Hindlimb muscle (tissue), 1 donor: ENCODE data around the gene QPCTL. TPM values are rescaled to one million over a fixed set of nuclear protein-coding genes. Genes with fewer than 3 reads are reported as not detected.

Experiments
- DNase-seq: peaks from one replicate; pipeline ENCODE4 v3.0.0-alpha.2; 2013
- polyA plus RNA-seq: library from polyadenylated mRNA; unstranded; fragments of 120-200 nt; gene quantifications from one replicate; pipeline ENCODE4 v1.2.1, GENCODE V29; 2013; ENCODE audit not compliant: insufficient read length

Gene QPCTL
- polyA plus RNA-seq: 4.0 TPM

DNA sequence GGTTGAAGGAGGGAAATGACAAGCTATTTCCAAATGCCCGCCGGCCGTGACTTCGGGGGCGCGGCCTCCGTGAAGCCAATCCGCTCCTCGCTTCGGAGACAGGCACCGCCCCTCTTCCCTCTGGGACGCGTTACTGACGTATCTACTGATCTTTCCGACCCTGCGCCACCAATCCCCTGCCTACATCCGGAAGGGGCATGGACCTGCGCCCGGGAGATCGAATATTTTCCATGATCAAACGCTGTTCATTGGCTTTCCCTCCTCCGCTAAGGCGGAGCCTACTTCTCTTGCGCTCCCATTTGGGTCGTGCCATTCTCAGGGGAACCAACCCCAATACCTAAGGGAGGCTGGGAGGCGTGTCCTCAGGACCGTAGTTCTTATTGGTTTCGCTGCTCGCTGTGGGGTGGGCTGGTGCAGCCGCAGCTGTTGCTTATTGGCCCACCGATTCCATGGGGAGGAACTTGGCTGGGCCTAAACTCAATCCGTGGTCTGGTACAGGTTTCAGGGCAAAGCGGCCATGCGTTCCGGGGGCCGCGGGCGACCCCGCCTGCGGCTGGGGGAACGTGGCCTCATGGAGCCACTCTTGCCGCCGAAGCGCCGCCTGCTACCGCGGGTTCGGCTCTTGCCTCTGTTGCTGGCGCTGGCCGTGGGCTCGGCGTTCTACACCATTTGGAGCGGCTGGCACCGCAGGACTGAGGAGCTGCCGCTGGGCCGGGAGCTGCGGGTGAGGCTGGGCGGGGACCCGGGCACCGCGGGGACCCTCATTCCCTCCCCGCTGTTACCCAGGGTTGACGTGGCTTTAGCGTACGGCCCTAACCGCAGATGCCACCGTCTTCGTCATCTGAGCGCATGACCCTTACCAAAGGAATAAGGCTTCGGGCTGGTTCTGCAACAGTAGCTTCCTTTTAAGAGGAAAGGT, at the start of gene QPCTL:
Gene QPCTL (plus strand): TSS at position 480 of the 919 bp plus-strand sequence. CDS start 38 bp downstream, at position 518.
- DNase-seq: peak; percentile 95

DNA sequence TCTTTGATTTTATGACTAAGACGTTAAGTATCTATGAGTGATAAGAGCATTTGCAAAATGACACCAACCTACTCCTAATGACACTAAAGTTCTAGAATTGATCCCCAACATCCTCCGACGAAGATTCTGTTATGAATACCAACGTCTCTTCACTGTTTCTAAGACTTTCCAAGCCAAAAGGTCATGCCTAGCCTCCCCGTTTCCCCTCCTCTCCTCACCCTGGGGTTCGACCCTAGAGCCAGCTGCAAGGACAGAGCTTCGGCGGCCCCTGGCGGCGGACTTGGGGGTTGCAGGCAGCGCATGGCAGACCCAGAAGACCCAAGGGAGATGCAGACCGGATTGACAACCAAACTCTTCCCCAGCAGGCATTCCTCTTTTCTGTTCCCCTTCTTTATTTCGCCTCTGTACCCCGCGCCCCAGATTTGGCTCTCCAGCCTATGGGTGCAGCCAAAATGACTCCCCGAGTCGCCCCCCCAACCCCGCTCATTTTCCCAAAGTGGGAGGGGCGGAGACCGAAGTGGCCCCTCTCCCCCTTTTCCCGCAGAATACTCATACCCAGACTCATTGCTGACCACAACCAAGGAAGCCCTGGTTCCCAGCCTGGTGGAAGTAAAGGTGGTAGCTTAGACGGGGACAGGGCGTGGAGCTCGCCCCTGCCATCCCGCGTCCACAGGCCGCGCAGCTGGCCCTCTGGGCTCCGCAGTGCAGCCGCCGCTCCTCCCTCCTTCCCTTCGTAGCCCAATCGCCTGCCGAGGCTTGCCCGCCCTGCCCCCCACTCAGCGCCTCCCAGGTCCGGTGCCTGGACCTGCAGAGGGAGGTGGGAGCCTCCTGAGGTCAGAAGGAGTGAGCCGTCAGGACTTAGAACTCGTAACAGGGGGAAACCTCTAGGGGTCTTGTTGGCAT, 49.2 kb upstream of the QPCTL start:
- peak; percentile 78 for DNase-seq

DNA sequence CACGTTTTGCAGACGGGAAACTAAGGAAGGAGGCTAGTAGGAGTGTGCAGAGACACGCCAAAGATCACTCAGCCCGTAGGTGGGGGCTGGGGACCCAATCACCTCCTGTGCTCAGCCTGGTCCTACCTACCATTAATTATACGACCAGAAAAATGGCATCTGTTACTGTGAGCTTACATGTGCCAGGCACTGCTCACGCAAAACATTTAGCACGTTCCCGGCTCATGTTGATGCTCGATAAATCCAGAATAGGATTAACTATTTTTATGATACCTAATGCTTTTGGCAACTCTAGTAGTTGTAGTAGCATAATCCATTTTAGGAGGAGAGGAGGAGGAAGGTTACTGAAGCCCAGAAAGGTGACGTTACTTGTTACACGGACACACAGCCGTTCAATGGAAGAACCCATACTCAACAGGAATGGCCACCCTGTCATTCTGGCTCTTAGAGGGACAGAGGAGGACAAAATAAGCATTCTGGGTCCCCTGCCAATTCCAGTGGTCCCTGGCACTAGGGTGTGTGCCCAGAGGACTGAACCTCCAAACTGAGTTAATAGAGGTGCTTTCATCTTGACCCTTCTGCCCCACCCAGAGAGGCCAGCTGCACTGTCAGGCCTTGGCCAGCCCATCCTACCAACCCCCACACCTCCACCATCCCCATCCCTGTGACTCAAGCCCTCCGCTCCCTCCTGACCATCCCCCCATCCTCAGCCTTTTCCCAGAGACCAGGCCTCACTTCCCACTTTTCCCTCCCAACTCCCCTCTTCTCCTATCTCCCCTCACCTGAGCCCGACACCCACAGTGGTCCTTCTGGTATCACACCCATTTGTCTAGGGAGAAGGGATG, 48.3 kb upstream of the QPCTL start:
- no peak for DNase-seq

DNA sequence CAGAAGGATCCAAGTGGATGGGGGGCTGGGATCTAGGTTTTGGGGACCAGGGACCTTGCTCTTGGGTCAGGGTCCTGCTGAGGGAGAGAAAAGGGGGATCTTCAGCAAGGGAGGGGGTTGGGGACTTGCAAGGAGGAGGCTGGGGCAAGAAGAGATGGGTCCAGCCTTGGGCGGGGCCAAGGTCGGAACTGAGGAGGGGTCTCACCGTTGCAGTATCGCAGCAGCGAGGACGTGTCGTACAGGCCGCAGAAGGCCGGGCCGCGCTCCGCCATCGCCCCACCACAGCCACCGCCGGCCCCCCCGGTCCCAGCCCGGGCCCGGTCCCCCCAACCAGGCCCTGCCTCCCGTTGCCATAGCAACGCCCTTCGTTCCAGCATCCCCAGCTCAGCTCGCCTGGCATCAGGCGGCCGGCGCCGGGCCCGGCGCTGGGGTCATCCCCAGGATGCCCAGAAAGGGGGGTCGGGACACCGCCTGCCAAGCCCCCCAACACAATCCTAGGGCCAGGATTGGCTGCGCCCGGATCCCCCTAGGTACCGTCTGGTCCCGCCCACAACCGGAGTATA, 47.3 kb upstream of the QPCTL start:
- no peak for DNase-seq

DNA sequence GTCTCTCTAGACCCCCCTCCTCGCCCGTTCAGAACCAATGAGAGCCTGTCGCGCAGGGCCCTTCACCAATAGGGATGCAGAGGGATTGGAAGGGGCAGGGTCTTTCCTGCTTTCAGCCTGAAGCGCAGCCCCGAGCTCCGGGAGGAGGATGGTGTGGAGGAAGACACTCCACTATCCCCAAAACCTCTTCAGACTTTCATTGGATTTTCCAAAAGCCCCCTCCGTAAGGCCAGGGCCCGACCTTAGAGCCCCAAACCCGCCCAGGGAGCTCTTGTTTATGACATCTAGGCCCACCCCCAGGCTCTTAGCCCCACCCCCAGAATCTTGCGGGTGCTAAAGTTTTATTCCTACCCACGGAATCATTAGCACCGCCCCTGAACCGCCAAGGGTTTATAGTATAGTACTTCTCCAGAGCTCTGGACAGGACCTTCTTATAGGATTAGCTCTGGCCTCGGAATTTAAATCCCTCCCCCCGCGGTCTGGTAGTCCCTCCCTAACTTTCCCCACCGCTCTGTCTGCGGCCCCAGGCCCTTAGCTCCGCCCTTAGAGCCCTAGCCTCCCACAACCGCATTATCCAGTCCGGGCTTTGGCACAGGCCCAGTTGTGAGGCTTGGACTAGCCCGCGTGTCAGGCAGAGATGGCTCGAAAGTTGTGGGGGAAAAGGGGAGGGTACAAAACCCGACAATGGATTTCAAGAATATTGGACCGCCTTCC, 46.7 kb upstream of the QPCTL start:
- DNase-seq: peak; percentile 69

DNA sequence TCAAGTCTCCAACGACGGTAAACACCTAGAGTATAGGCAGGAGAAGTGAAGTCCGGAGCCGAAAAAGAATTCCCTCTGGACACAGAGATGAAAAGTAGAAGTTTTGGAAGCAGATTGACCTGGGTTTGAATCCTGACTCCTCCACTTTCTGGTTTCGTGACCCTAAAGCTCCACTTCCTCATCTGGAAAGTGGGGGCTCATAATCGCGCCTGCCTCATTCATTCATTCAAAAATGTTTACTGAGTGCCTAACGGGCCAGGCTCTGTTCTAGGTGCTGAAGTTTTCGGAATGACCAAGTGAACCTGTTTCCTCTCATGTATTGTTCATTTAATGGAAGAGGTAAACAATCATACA, 46.1 kb upstream of the QPCTL start:
- no peak for DNase-seq

DNA sequence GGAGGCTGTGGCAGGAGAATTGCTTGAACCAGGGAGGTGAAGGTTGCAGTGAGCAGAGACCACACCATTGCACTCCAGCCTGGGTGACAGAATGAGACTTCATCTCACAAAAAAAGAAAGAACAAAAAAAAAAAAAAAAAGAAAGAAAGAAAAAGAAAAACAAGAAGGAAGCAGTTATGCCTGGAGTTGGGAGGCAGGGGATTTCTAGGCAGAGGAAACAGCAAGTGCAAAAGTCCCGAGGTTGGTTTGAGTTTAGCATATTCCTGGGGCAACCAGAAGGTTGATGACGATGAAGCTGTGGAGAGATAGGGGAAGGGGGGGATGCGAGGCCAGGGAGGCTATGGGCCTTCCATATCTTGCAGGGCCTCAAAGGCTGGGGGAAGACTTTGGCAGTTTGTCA, 41.7 kb upstream of the QPCTL start:
- DNase-seq: no peak

DNA sequence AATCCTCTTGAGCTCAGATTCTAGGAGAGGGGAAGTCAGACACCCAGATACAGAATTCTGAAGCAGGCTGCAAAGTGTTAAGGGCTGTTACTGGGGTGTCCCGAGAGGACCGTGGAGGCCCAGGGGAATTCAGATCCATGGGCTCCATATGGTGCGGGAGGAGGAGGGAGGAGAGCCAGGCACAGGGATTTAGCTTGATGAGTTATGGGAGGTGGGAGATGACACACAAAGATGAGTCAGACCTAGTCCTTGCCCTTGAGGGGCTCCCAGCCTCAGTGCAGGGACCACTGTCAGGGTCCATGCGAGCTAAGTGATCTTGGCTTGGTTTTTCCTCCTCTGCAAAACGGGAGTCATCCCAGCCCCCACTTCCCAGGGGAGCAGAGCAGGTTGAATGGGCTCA, 38.8 kb upstream of the QPCTL start:
- DNase-seq: no peak

DNA sequence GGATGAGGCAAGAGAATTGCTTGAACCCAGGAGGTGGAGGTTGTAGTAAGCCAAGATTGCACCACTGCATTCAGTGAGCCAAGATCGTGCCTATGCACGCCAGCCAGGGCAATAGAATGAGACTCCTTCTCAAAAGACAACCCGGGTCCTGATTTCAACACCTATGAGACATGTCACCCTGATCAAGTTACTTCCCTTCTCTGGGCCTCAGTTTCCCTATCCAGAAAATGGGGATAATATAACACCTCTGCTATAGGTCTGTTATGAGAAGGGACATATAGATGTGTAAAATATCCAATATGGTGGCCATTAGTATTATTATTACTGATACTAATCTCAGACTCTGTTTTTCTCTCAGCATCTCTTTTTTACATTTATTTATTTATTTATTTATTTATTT, 37.4 kb upstream of the QPCTL start:
- no peak for DNase-seq

DNA sequence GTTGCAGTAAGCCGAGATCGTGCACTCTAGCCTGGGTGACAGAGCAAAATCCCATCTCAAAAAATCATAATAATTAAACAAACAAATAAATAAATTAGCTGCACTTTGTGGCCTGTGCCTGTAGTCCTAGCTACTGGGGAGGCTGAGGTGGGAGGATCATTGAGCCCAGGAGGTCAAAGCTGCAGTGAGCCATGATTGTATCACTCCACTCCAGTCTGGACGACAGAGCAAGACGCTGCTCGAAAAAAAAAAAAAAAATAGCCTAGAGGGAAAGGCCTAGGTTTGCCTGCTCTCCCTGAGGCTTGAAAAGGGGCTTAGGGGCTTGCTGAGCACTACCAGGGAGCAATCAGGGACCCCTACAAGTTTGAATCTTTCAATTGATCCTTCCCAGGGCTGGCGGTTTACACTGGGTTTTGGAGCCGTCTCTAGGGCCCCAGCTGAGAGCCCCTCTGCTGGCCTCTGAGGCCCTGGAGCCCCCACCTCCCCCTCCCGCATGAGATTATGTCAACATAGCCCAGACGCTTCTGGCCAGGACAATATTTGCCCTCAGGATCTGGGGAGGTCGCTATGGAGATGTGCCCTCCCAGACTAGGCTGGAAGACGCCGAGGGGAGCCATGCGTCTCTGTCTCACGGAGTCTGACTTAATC, 34.8 kb upstream of the QPCTL start:
- no peak for DNase-seq

DNA sequence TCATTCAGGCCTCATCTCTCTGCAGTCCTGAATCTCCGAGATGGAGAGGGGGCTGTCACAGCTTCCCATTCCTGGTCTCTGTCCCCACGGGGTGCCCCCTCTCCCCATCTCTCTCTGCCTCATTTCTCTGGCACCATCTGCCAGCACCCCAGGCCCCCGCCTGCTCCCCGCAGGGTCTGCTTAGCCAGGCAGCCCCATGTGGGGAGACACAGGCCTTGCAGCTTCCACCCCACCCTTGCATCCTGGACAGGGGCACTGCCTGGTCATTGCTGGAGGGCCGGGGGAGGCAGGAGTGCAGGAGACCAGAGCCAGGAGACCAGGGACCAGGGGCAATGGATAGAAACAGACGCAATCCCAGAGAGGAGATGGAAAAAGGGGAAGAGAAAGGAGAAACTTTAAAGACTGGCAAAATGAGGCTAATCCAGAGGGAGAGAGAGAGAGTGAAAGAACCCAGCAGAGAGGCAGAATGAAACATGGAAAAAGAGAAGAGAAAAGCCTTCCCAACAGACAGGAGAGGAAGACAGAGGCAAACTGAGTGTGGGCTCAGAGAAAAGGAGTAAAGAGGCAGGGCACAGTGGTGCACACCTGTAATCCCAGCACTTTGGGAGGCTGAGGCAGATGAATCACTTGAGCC, 33.3 kb upstream of the QPCTL start:
- no peak for DNase-seq

DNA sequence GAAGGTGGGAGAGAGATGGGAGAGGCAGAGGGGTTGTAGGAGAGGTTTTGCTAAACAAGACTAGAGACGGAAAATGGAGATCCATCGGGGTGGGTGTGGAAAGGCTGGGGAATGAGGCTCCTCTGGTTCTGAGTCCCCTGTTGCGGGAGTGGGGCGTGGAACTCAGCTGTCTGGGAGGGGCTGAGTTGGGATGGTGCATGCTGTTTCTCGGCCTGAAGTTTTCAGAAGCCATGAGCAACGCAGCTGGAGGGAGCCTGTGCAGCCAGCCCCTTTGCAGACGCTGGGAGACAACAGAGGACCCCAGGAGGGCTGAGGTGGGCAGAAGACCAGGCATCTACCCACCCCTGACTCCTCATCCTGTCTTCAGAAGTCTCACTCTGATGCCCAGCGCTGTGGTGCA, 31.8 kb upstream of the QPCTL start:
- no peak for DNase-seq

DNA sequence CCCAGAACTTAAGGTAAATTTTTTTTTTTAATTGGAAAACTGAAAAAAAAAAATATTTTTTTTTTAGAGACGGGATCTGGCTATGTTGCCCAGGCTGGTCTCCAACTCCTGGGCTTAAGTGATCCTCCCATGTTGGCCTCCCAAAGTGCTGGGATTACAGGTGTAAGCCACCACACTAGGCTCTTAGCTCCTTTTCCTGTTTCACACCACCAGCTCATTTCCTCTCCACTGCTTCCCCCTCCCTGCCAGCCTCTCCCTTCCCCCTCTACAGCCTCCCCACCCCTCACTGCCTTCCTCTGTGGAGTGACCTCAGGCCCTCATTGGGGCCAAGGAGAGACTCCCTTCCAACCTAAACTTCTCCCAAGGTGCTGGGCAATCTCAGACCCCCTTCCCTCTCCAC, 28.7 kb upstream of the QPCTL start:
- no peak for DNase-seq

DNA sequence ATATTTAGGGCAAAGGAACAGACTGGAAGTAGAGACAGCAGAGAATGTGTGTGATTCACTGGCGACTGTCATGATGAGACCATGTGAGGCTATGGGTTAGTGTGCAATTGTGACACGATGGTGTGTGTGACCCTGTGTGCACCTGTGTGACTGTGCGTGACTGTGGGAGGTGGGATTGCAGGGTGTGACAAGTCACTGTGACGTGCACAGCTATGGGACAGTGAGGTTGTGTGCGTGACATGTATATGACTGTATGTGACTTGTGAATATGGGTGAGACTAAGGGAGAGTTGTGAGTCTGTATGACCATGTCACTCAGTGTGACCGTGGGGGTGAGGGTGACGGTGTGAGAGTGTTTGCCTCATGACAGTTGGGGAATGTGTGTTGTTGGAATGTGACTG, 27.9 kb upstream of the QPCTL start:
- DNase-seq: no peak

DNA sequence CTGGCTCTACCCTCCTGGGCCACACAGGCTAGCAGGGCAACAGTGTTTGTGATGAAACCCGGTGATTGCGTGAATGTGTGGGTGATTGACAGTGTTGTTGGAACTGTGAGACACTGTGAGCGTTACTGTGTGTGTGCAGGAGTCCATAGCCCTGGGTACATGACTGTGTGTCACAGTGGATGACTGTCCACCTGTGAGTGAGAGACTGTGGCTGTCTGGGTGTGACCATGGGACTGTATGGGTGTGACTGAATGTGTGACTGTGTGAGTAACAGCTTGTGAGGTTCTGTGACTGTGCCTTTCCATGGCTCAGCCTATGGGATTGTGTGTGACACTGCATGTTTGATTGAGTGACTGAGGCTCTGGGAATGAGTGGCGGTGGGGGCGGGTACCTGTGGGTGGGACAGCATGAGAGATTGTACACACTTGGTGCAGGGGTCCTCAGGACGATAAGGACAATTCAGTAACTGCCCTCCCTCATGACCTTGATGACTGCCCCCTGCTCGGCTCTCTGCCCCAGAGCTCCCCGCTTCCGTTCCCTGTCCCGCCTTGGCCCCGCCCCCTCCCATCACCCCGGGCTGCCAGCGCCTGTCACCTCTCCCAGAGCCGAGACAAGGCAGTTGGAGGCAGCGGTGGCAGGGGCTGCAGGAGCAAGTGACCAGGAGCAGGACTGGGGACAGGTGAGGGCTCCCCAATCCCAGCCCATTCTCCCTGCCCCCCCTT, 24.7 kb upstream of the QPCTL start, which contains the start of gene GIPR:
Gene GIPR (plus strand): TSS at position 602 of the 722 bp plus-strand sequence. CDS start 1,300 bp downstream, outside the sequence.
- no peak for DNase-seq

DNA sequence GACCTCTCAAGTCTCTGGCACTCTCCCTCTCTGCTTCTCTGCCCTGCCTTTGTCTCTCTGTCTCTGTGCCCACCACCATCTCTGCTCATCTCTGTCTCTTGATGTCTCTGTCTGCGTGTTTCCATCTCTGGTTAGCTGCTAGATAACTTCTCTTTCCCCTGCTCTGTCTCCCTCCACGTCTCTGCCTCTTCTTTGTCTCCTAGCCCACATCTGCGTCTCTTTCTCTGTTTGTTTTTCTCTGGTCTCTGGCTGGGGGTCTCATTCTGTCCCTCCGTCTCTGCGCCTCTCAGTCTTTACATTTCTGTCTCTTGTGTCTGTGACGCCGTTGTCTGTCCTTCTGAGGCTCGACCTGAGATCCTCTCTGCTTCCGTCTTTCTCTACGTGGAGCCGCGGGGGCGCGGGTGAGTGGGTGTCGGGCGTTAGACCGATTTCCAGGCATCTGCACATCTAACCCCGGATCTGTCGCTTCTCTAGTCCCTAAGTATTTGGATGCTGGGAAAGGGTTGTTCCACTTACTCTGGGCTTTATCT, 24.1 kb upstream of the QPCTL start:
- no peak for DNase-seq

DNA sequence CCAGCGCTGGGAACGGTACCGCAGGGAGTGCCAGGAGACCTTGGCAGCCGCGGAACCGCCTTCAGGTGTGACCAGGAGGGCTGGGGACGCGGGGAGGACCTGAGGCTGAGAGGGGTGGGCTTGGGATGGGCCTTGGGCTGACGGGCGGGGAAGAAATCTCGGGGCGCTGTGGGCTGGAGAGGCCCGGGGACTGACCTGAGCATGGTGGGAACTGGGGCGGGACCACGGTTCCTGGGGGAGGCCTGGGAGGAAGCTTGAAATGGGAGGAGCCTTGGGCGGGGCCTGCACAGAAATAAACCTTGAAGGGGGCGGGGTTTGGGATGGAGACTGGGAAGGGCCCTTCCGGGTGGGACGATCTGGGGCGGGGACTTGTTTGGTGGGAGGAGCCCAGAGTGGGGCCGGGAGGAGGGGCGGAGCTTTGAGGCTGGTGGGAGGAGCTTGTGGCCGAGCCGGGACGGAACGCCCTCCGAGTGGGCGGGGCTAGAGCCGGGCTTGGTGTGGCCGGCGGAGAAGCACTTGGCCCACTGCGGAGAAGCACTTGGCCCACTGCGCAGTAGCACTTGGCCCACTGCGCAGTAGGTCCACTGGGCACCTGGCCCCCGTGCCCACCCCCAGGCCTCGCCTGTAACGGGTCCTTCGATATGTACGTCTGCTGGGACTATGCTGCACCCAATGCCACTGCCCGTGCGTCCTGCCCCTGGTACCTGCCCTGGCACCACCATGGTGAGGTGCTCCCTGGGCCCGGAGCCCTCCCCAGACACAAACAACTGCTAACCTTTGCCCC, 21.6 kb upstream of the QPCTL start:
- no peak for DNase-seq

DNA sequence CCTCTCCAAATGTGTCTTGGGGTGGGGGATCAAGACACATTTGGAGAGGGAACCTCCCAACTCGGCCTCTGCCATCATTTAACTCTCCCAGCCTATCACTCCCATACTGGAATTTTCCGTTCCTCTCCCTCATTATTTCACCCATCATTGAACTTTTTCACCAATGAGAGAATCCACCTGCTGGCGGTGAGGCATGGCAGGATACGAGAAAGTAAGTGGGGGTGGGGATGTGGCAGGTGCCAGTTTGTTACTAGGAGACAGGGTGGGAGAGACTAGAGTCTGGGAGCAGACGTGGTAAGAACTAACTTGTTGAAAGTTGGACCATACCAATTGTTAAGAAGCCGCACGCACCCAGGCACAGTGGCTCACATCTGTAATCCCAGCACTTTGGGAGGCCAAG, 17.5 kb upstream of the QPCTL start:
- no peak for DNase-seq

DNA sequence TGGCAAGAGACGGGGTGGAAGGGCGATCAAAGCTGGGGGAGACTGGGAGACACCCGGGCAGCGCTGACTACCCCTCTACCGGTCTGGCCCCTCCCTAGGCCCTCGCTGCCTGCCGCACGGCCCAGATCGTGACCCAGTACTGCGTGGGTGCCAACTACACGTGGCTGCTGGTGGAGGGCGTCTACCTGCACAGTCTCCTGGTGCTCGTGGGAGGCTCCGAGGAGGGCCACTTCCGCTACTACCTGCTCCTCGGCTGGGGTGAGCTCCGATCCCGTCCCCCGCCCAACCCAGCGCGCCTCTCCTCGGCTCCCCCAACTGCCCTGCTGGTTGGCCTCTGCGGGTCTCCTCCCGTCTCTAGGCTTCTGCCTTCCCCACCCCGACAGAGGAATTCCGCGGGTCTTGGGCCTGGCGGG, 15.6 kb upstream of the QPCTL start:
- no peak for DNase-seq
